Activated effector memory CD4-positive, alpha-beta T cell treated with anti-CD3 and anti-CD28 coated beads, Interleukin-2, amount 50 U/mL, for 16 hours (primary cell): ENCODE data around the gene ZNF467.
A peak's percentile ranks its signal among the peaks of the same experiment; 100 is the strongest.

Experiments used
- DNase-seq: peaks from one replicate; pipeline ENCODE4 v3.0.0-alpha.2; 2020

ZNF467 gene

DNA sequence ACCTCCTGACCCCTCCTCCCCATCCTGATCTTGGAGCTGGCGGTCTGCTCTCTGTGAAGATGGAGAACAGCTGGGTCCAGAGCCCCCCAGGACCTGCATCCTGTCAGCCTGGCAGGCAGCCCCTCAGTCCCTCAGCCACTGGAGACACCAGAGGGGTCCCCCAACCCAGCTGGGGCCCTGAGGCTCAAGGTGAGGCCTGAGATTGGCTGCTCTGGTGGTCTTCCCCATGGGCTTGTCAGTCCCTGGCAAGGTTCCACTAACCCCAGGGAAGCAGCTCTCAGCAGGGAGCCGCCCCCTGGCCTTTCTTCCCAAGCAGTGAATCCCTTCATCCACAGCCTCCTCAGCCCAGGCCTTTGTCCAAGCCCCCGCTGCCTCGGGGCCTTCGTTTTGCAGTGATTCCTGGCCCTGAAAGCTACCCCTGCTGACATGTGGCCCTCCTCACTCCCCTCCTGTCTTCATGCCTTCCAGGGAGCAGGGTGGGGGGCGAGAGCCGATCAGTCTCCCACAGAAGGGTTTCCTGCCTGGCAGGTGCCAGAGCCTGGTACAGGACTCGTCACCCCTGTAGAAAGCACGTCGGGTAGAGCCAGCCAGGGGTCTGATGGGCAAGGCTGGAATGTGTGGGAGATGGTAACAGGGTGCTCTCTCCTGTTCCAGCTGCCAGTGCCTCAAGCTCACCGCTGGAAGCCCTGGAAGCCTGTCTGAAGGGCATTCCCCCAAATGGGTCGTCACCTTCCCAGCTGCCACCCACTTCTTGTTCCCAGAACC, 48.5 kb downstream of the ZNF467 start:
- DNase-seq = peak; percentile 46

DNA sequence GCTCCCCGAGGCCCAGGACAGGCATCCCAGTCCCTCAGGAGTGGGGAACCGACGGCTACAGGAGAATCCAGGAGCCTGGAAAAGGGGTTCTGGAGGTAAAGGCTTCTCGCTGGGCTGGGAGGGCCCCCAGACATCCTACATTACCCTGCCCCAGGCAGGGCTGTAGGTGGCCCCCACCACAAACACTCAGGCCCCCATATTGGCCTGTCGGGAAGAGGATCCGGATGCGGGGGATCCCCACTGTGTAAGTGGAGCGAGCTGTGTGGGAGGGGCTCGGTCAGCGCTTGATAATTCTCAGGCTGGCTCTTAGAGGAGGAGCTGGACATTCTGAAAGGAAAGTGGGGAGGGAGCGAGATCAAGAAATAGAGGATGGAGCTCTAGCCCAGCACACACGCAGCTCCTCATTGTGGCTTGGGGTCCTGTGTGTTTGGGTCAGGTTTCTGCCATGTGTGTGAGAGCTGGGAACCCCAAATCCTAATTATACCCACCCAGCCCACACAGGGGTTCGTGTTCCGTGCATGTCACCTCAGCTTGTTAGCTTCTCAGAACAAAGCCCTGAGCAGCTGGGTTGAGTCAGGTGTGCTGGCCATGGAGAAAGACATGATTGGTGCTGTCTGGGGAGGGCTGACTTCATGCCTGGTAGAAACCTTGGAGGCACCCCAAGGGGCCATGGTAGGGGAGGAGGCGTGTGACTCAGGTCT, 49.4 kb downstream of the ZNF467 start:
- DNase-seq = peak; percentile 49

DNA sequence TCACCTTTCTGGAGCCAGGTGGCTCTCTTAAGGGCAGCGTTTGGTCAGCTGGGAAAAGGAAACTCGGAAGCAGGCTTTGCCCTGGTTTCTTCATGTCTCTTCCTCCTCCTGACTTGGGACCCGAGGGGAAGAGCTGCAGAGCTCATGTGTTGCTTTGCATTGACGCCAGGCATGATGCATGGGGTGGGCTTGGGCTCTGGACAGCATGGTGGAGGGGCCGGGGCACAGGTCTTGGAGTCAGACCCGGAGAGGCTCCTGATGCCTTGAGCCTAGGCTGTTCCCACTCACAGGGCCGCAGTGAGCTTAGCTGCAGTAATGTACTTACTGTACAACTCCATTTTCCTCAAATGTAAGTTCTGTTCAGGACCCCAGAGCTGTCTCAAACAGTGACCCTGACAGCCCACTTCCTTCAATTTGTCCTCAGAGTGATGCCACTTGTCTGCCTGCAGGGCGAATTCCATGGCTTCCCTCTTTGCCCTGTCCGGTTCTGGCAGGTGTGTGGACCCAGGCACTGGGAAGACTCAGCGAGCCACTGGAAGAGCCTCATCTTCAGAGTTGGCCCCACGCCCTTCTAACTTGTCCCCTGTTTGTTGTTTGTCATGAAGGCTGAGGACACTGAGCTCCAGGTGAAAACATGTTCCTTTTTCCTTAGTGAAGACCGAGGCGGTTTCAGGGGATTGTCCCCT, 50.2 kb downstream of the ZNF467 start:
- DNase-seq = peak; percentile 58

DNA sequence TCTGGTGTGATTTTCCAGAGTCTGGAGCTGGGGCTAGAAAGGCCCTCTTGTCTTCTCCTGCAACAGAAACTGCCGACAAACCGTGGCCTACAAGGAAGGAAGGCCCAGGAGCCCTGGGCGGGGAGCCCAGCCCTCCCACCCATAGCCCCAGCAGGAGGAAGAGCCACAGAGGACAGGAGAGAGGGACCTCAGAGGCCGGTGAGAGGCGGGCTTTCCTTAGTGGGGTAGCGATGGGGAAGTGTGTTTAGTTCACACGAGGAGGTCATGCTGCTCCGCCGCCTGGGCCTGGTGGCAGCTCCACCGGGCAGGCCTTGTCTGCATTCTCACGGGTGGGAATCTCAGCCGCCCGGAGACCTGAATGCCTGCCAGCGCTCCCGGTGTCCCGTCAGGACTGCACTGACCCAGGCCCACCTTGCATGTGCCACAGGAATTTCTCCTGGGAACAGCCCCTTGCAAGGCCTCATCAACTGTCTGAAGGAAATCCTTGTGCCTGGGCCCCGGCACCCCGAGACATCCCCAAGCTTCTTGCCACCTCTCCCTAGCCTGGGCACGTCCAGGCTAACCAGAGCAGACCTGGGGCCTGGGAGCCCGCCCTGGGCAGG, 50.9 kb downstream of the ZNF467 start:
- peak; percentile 52 for DNase-seq

DNA sequence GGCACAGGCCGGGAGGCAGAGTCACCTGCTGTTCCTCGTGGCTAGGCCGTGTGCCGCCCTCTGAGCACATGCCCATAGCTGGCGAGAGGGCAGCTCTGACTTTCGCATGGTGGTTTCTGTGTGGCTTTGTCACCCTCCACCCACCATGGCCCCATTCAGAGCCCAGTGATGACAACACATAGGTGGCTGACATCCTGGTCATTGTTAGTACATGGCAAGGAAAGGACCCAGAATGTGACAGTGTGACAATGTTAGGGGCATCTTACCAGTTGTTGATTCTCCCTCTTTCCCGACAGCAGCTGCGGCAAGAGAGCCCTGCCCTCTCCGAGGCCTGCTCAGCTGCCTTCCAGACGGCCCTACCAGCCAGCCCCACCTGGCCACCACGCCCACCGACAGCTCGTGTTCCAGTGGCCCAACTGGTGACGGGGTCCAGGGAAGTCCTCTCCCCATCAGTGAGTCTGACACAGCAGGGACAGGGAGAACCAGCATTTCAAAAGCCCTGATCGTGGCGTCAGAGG, 52.2 kb downstream of the ZNF467 start:
- DNase-seq = peak; percentile 54

DNA sequence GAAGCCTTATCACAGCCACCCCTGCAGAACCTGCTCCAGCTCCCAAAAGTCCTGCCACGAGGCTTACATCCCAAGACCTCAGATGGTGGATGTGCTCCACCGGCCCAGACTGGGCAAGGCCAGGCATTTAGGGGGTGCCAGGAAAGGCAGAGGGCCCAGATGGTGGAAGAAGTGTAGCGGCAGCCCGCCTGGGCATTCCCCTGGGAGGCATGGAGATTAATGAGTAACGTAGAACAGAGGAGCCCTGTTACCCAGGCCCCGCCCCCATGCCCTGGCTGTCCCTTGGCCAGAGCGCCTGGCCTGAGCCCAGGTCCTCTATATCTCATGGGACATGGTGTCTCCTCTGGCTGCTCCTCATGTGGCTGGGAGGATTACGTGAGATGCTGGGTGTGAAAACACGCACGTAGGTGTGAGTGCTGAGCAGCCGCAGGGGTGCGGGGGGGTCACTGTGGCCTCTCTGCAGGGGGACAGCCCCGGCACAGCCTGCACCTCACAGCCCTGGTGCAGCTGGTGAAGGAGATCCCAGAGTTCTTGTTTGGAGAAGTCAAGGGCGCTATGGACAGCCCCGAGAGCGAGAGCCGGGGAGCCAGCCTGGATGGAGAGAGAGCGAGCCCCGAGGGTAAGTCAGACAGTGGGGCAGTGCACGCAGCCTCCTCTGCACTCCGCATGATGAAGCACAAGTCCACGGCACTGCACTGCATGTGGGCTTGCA, 52.9 kb downstream of the ZNF467 start:
- DNase-seq = peak; percentile 55

DNA sequence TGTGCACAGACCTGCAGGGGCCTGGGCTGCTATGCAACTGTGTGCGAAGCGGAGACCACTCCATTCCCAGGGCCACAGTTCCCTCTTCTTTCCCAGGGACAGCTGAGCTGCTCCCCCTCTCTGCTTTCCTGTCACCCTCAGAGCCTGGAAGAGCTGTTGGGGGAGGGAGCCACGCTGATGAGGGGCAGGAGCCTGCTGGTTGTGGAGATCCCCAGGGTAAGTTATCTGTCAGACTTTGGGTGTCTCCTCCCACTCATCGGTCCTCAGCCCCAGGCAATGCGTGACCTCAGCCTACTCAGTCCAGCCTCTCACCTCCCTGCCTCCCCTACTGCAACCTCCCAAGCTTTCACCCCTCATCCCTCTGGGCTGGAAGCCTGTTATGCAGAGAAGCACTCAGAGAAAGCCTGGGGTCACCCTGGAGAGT, 53.5 kb downstream of the ZNF467 start:
- DNase-seq = no peak

DNA sequence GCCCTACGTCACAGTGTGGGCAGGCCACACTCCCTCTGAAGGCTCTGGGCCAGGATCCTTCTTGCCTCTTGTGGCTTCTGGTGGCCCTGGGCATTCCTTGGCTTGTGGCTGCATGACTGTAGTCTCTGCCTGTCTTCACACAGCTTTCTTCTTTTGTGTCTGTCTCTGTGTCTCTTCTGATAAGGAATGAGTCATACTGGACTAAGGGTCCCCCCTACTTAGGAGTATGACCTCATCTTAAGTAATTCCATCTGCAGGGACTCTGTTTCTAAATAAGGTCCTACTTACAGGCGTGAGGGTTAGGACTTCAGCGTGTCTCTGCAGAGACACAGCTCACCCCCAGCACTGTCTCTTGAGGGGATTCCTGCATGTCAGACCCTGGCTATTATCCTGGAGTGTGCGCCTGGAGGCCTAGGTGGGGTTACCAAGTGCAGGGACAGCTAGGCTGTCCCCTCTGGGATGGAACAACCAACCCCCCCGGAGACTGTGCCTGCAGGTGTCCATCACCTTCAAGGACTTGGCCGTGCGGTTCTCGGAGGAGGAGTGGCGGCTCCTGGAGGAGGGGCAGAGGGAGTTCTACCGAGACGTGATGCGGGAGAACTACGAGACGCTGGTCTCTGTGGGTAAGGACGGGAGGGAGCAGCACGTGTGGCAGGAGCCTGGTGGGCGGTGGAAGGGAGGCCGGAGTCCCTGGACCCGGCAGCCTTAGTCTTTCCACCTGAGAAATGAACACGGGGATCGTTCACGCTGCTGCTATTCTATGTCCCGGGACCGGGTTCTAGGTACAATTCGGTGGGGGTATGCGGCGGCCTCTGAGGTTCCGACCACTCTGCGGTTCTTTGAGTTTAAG, 54.1 kb downstream of the ZNF467 start:
- no peak for DNase-seq

DNA sequence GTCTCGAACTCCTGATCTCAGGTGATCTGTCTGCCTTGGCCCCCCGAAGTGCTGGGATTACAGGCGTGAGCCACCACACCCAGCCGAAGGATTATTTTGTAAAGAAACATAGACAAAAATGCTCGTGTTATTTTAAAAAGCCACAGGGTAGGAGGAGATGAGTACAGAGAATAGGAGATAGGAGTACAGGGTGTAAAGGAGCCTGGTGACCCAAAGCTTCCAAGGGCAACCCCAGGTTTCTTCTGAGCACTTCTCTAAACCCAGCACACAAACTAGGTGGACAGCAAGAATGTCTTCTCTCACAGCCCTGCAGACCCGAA, 54.7 kb downstream of the ZNF467 start:
- no peak for DNase-seq

DNA sequence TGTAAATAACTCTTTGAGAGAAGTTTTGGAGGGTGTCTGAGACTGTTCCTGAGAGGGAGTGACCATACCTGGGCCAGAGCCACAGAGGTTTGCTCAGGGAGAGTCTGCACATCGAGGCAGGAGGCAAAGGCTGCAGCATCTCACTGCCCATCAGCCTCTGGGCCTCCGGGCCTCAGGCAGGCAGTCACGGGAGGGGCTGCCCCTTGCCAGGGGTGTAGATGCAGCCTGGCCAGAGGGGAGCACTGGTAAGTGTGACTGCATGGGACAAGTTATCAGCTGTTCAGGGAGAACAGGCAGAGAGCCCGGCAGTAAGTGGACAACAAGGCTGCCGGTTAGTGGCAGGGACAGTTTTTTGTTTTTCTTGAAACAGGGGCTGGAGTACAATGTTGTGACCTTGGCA, 55.9 kb downstream of the ZNF467 start:
- DNase-seq = no peak

DNA sequence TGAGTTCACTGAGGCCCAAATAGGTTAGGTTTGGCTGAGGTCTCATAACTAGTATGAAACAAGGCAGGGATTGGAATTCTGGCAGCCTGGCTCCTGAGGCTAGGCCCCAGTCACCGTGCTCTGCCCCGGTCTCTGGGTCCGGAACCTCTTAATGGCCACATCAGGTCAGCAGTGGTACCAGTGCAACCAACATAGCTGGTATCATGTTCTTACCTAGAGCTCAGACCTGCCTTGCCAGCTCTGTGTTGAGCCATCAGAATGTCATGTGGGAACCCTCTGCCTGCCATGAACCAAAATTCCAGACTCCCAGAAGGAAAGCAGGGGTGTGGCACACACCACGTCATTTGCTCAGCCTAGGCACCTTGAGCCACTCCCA, 56.5 kb downstream of the ZNF467 start:
- no peak for DNase-seq

DNA sequence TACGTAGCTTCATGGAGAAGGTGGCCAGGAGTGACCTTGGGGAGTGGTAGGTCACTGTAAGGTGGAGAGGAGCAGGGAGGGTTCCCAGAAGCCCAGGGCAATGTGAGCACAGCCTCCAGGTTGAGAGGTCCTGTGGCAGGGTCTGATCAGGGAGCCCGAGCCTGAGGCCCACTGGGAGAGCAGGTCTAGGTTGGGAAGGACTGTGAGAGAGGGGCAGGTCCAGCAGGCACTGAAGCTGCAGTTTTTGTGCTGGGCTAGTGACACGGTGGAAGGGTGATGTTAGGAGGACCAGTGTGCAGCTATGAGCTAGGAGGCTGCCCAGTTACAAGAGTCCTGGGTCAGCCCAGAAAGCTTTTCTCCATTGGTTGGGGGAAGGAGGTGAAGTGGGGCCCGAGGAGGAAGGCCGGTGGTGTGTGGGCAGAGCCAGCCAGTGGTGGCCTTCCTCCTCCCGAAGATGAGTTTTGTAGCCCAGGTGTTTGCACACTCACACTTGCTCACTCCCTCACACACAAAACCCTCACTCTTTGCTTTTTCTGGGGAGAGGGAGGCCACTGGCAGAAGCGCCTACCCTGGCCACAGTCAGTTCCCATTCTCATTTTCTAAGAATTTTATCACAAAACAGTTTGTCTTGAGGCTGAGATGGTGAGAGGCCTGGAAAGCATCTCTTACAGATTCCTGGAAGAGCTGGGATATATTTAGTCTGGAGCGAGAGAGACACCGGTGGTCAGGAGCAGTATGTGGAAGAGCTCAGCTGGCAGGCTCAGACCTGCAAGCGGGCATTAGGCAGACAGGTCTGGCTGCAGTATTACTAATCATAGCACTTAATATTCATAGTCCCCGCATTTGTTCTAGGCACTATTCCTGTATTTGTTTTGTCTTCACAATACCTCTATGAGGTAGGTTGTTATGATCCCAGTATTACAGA, 57.1 kb downstream of the ZNF467 start:
- DNase-seq = no peak

DNA sequence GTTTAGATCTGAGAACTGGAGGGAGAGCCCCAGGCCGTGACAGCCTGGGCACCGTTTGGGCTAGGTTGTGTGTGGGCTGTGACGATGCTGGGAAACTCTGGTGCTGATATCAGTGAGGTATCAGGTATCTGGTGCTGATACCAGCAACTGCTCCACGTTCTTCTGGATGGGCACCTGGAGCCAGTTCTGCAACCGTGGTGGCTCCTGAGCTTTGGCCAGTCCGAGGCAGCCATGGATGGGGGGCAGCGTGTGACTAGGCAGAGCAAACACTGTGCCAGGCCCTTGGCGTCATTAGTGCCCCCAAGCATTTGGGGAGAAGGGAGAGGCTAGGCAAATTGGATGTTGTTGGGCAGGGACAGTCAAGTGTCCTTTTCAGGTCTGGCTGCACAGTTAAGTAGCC, 57.9 kb downstream of the ZNF467 start:
- DNase-seq = no peak

DNA sequence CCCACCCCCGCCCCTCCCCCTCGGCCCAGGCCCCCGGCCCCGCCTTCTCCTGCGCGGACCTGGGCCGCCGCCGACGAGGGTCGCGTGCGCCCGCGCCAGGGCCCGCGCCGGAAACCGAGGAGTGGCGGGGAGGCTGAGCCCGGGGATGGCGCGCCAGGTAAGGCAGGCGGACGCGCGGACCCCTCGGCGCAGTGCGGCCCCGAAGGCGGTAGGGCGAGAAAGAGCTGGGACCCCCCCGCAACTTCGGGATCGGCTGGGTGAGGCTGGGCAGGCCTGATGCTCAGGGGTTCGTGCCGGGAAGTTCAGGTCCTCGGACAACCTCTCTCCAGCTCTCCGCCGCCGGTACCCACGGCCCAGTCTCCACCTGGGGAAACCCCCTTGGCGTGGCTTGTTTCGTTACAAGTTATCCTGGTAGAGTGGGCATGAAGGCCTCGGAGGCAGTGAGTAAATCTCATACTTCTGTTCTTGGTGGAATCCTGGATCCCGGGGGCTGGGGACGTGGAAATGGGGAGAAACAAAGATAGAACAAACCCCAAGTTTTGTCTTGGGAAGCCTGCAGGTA, 58.4 kb downstream of the ZNF467 start:
- peak; percentile 83 for DNase-seq
